Measurements from ENCODE around the gene KRT86. TPM values are rescaled to one million over a fixed set of nuclear protein-coding genes. Genes with fewer than 3 reads are reported as not detected.

The KRT86 gene
- polyA plus RNA-seq, 1 of the 3 experiments (the other 2 are of a cell fraction): 0.56 TPM

- Histone ChIP-seq H3K4me1 (ENCODE audit: control insufficient read depth in 1 of 2, insufficient read depth in 2 of 2, low read depth in 1 of 2, low read length in 1 of 2) (peaks cover 11 to 37% of the 10 kb centered on the region in 2 experiments; a peak in 3 of 4 replicates), H3K27me3 (ENCODE audit: insufficient read depth) (no peaks in the 10 kb centered on the region), H4K20me1 (ENCODE audit: insufficient read depth) (no peaks in the 10 kb centered on the region), H3K4me3 (ENCODE audit: low read depth in 2 of 2, low read length in 1 of 2) (no peak overlapping the region), H3K9me2 (no peaks in the 10 kb centered on the region), H3F3A (replicated peaks; ENCODE audit: insufficient read depth) (peaks cover 47% of the 10 kb centered on the region), H3K79me2 (ENCODE audit: insufficient read depth) (no peaks in the 10 kb centered on the region), H3K9ac (peak overlapping the region; percentile 71), H2AFZ (ENCODE audit: low read depth) (no peak overlapping the region), H3K36me3 (replicated peaks in 1 of 2; ENCODE audit: control insufficient read depth in 1 of 2, insufficient read depth in 2 of 2, low read length in 1 of 2) (no peaks in the 10 kb centered on the region), H3K9me3 (no peaks in the 10 kb centered on the region), H3K4me2 (peak overlapping the region; percentile 67), H3K27ac (ENCODE audit: low read depth in 2 of 2, low read length in 1 of 2) (peak overlapping the region; percentile 62 to 97; a peak in 3 of 4 replicates)
- CTCF ChIA-PET: interaction anchor here (1.3 to 8.2 kb wide), 12 partner anchors 9 to 126 kb away, joined by 3 to 80 read pairs (median 14); no protein-coding TSS in a partner anchor
- POLR2A ChIA-PET: no interaction called here
- WGBS (ENCODE audit: low lambda C conversion rate): 0% methylated on average over 4 of the region's 4 CpGs
- no peak for DNase-seq
- TF ChIP-seq POLR2AphosphoS5 (IDR thresholded peaks at IDR 0.05; ENCODE audit: low read depth, low read length): peak; percentile 58; the same call in 1 of the 2 replicates
- no peak for TF ChIP-seq RAD21 (IDR thresholded peaks at IDR 0.05; ENCODE audit: low read length)
- TF ChIP-seq JUND (IDR thresholded peaks at IDR 0.05): peak; percentile 57
- TF ChIP-seq CHD2 (IDR thresholded peaks at IDR 0.05; ENCODE audit: low read length, partially characterized antibody): no peak
- TF ChIP-seq SIN3A (IDR thresholded peaks at IDR 0.05; ENCODE audit: borderline replicate concordance, low read depth, low read length): no peak
- no peak for TF ChIP-seq GABPA (IDR thresholded peaks at IDR 0.05; ENCODE audit: low read depth)
- TF ChIP-seq FOXM1 (IDR thresholded peaks at IDR 0.05; ENCODE audit: low read depth): 0 out of 2 replicates have a peak, but pooled peaks have one; percentile 46
- TF ChIP-seq TAF1 (IDR thresholded peaks at IDR 0.05; ENCODE audit: borderline replicate concordance, low read depth, low read length): no peak
- no peak for TF ChIP-seq FOXJ3 (CRISPR knock-in tag; IDR thresholded peaks at IDR 0.05)
- no peak for TF ChIP-seq RCOR1 (IDR thresholded peaks at IDR 0.05; ENCODE audit: low read length)
- TF ChIP-seq FOSL2 (IDR thresholded peaks at IDR 0.05; ENCODE audit: borderline replicate concordance, low read depth): peak; percentile 68
- no peak for TF ChIP-seq MEF2A (IDR thresholded peaks at IDR 0.05; ENCODE audit: borderline replicate concordance, low read depth)
- TF ChIP-seq, protein P1, sequence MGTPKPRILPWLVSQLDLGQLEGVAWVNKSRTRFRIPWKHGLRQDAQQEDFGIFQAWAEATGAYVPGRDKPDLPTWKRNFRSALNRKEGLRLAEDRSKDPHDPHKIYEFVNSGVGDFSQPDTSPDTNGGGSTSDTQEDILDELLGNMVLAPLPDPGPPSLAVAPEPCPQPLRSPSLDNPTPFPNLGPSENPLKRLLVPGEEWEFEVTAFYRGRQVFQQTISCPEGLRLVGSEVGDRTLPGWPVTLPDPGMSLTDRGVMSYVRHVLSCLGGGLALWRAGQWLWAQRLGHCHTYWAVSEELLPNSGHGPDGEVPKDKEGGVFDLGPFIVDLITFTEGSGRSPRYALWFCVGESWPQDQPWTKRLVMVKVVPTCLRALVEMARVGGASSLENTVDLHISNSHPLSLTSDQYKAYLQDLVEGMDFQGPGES (IDR thresholded peaks at IDR 0.05; ENCODE audit: low read depth, low read length): no peak
- no peak for TF ChIP-seq GATA2 (CRISPR knock-in tag; IDR thresholded peaks at IDR 0.05)
- TF ChIP-seq, protein P2, sequence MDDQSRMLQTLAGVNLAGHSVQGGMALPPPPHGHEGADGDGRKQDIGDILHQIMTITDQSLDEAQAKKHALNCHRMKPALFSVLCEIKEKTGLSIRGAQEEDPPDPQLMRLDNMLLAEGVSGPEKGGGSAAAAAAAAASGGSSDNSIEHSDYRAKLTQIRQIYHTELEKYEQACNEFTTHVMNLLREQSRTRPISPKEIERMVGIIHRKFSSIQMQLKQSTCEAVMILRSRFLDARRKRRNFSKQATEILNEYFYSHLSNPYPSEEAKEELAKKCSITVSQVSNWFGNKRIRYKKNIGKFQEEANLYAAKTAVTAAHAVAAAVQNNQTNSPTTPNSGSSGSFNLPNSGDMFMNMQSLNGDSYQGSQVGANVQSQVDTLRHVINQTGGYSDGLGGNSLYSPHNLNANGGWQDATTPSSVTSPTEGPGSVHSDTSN (IDR thresholded peaks at IDR 0.05): peak; percentile 86
- TF ChIP-seq, protein P3, sequence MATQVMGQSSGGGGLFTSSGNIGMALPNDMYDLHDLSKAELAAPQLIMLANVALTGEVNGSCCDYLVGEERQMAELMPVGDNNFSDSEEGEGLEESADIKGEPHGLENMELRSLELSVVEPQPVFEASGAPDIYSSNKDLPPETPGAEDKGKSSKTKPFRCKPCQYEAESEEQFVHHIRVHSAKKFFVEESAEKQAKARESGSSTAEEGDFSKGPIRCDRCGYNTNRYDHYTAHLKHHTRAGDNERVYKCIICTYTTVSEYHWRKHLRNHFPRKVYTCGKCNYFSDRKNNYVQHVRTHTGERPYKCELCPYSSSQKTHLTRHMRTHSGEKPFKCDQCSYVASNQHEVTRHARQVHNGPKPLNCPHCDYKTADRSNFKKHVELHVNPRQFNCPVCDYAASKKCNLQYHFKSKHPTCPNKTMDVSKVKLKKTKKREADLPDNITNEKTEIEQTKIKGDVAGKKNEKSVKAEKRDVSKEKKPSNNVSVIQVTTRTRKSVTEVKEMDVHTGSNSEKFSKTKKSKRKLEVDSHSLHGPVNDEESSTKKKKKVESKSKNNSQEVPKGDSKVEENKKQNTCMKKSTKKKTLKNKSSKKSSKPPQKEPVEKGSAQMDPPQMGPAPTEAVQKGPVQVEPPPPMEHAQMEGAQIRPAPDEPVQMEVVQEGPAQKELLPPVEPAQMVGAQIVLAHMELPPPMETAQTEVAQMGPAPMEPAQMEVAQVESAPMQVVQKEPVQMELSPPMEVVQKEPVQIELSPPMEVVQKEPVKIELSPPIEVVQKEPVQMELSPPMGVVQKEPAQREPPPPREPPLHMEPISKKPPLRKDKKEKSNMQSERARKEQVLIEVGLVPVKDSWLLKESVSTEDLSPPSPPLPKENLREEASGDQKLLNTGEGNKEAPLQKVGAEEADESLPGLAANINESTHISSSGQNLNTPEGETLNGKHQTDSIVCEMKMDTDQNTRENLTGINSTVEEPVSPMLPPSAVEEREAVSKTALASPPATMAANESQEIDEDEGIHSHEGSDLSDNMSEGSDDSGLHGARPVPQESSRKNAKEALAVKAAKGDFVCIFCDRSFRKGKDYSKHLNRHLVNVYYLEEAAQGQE (IDR thresholded peaks at IDR 0.05; ENCODE audit: low read depth, low read length): no peak
- peak; percentile 84; the same call in 1 of the 2 replicates for TF ChIP-seq TEAD4 (IDR thresholded peaks at IDR 0.05; ENCODE audit: borderline replicate concordance, insufficient read depth)
- no peak for TF ChIP-seq NRF1 (IDR thresholded peaks at IDR 0.05; ENCODE audit: low read depth, low read length)
- no peak for TF ChIP-seq CTCF (IDR thresholded peaks at IDR 0.05)
- TF ChIP-seq EZH2phosphoT487 (IDR thresholded peaks at IDR 0.05; ENCODE audit: borderline replicate concordance, low read depth): no peak
- TF ChIP-seq SMC3 (IDR thresholded peaks at IDR 0.05; ENCODE audit: low read depth, low read length): no peak
- TF ChIP-seq, protein P4, sequence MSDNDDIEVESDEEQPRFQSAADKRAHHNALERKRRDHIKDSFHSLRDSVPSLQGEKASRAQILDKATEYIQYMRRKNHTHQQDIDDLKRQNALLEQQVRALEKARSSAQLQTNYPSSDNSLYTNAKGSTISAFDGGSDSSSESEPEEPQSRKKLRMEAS (IDR thresholded peaks at IDR 0.05; ENCODE audit: low read depth): peak; percentile 67; the same call in 1 of the 2 replicates
- TF ChIP-seq NFIC (IDR thresholded peaks at IDR 0.05; ENCODE audit: borderline replicate concordance): peak; percentile 97
- TF ChIP-seq TCF12 (IDR thresholded peaks at IDR 0.05): peak; percentile 83
- TF ChIP-seq RFX5 (IDR thresholded peaks at IDR 0.05; ENCODE audit: low read length): no peak
- no peak for TF ChIP-seq ELF1 (IDR thresholded peaks at IDR 0.05)
Observed at GRCh38 chr12:52280796-52281560, 6.5 kb downstream of the KRT86 start.
